ENCODE measurements around the gene CARD10.

- no peak for TF ChIP-seq POLR2A (IDR thresholded peaks at IDR 0.05)
- no peak for TF ChIP-seq CTCF (IDR thresholded peaks at IDR 0.05)
These were observed 42.6 kb downstream of the CARD10 start for GRCh38 chr22:37476389-37477329.
